HepG2 (cell line): ENCODE measurements around the gene IL1RAPL1. TPM values are rescaled to one million over a fixed set of nuclear protein-coding genes. Genes with fewer than 3 reads are reported as not detected.

Experiments used
- ATAC-seq: fragments of 200-7000 bp; cut with Tn5 transposase; 3 replicates; pipeline ENCODE4 v1.9.1; 2020; ENCODE audit warnings: mild to moderate bottlenecking, moderate library complexity
- BruUV-seq: library from RNA; stranded (reverse); fragments of 400-500 nt; replicated peaks from 2 replicates; lab custom pipeline; 2021; lab: Mats Ljungman, UMichigan
- CTCF ChIA-PET: fragments of 300-600 bp; formaldehyde crosslinking; extraction: SDS; loops from one replicate; lab custom pipeline; 2021; ENCODE audit warnings: low total read pairs, inconsistent platforms, low intra/inter-chr PET ratio; lab: Yijun Ruan, JAX
- POLR2A ChIA-PET: fragments of 350-600 bp; sonication (Branson Sonifier 250); formaldehyde crosslinking; loops from one replicate; lab custom pipeline; 2020; ENCODE audit warnings: antibody characterized with exemption, inconsistent platforms; lab: Yijun Ruan, JAX
- DNase-seq: peaks from one replicate; pipeline ENCODE4 v3.0.0-alpha.2; 2015; ENCODE audit warnings: low spot score
- FAIRE-seq: peaks from 3 replicates; lab custom pipeline; 2011; peaks lifted over from hg19 to GRCh38; lab: Jason Lieb, UNC
- H2AFZ ChIP-seq: one replicate; pipeline ENCODE4 v1.6.1; 2011; ENCODE audit warnings: low read length, inconsistent platforms
- H3K27ac ChIP-seq: fragments of 300-600 bp; 3 replicates; pipeline ENCODE4 v1.8.0; 2011; ENCODE audit warnings: mixed run types, mild to moderate bottlenecking, mixed read lengths, low read length, inconsistent platforms; ENCODE audit not compliant: insufficient read depth; ENCODE audit errors: extremely low read length
- H3K27me3 ChIP-seq, 2 experiments: fragments of 200-600 bp in 1 of 2; 2 replicates in 1 of 2; 3 replicates in 1 of 2; pipeline versions ENCODE4 v1.6.0 to v1.8.0; 2011; ENCODE audit warnings: low read length in 2 of 2, mild to moderate bottlenecking in 2 of 2, moderate library complexity in 2 of 2, inconsistent platforms in 1 of 2; ENCODE audit not compliant: insufficient read depth in 2 of 2, control insufficient read depth in 1 of 2
- H3K36me3 ChIP-seq, 2 experiments: fragments of 200-600 bp in 1 of 2; replicated peaks in 1 of 2; 2 replicates in 1 of 2; 3 replicates in 1 of 2; pipeline versions ENCODE4 v1.5.1 to v1.8.0; 2011; ENCODE audit warnings: low read length in 2 of 2, inconsistent platforms in 1 of 2; ENCODE audit not compliant: insufficient read depth in 2 of 2, control insufficient read depth in 1 of 2
- H3K4me1 ChIP-seq: 2 replicates; pipeline ENCODE4 v1.5.1; 2012; ENCODE audit warnings: low read length, inconsistent platforms; ENCODE audit not compliant: insufficient read depth
- H3K4me2 ChIP-seq: 2 replicates; pipeline ENCODE4 v1.6.0; 2011; ENCODE audit warnings: low read depth, low read length, inconsistent platforms
- H3K4me3 ChIP-seq, 3 experiments: fragments of 200-600 bp in 1 of 3; sonication (generic), shearing (Covaris generic) in 1 of 3; replicated peaks in 1 of 3; 2 replicates each; pipeline ENCODE4 v1.5.1; 2011 to 2016; ENCODE audit warnings: low read length in 3 of 3, inconsistent platforms in 2 of 3, low read depth in 2 of 3, mild to moderate bottlenecking in 2 of 3, control low read depth in 1 of 3, mixed read lengths in 1 of 3; ENCODE audit not compliant: insufficient read depth in 1 of 3
- H3K79me2 ChIP-seq: one replicate; pipeline ENCODE4 v1.6.1; 2011; ENCODE audit warnings: low read length, inconsistent platforms; ENCODE audit not compliant: insufficient read depth
- H3K9ac ChIP-seq: 2 replicates; pipeline ENCODE4 v1.6.0; 2011; ENCODE audit warnings: mild to moderate bottlenecking, low read depth, low read length, inconsistent platforms; ENCODE audit not compliant: insufficient read depth
- H3K9me3 ChIP-seq: 2 replicates; pipeline ENCODE4 v1.5.1; 2012; ENCODE audit warnings: mild to moderate bottlenecking, low read length
- H4K20me1 ChIP-seq: 2 replicates; pipeline ENCODE4 v1.6.0; 2011; ENCODE audit warnings: inconsistent platforms, mild to moderate bottlenecking, low read length, moderate library complexity; ENCODE audit not compliant: insufficient read depth
- CREM ChIP-seq, 2 experiments: sonication (generic) in 1 of 2; formaldehyde crosslinking in 1 of 2; IDR thresholded peaks; 2 replicates each; pipeline versions ENCODE4 v1.4.0 to v1.6.1; 2016 to 2020; ENCODE audit warnings: antibody characterized with exemption in 1 of 2, mild to moderate bottlenecking in 1 of 2, missing genetic modification reagents in 1 of 2
- PRDM4 ChIP-seq: sonication (generic); formaldehyde crosslinking; IDR thresholded peaks from 2 replicates; pipeline ENCODE4 v1.9.0; 2021; ENCODE audit warnings: missing genetic modification reagents, borderline replicate concordance
- RFX5 ChIP-seq: IDR thresholded peaks from 2 replicates; pipeline ENCODE4 v1.6.1; 2011; ENCODE audit warnings: low read depth, low read length, improper control_type of control experiment
- SRSF1 ChIP-seq: fragments of 200-400 bp; formaldehyde crosslinking; optimal IDR thresholded peaks from 2 replicates; pipeline ENCODE3; 2017; ENCODE audit warnings: mild to moderate bottlenecking, low read depth, low read length, moderate library complexity
- YEATS2 ChIP-seq: sonication (generic); formaldehyde crosslinking; IDR thresholded peaks from 2 replicates; pipeline ENCODE4 v1.4.0; 2020; ENCODE audit warnings: missing genetic modification reagents, borderline replicate concordance
- ZNF383 ChIP-seq: sonication (generic); formaldehyde crosslinking; IDR thresholded peaks from 2 replicates; pipeline ENCODE4 v1.4.0; 2020; ENCODE audit warnings: missing genetic modification reagents, mild to moderate bottlenecking, borderline replicate concordance
- ZNF768 ChIP-seq: sonication (generic); formaldehyde crosslinking; IDR thresholded peaks from 2 replicates; pipeline ENCODE4 v1.4.0; 2020; ENCODE audit warnings: missing genetic modification reagents
- WGBS: methylation state at CpG from one replicate; pipeline ENCODE4 v1.1.6; 2017; ENCODE audit warnings: low lambda C conversion rate; 5-methylcytosine and 5-hydroxymethylcytosine counted together
- in situ Hi-C: cut with HindIII; loops from 2 replicates; pipeline ENCODE4 v1.10.0; 2017; ENCODE audit warnings: low pct_unique_long_range_greater_than_20kb; ENCODE audit not compliant: extremely low pct_ligation_motif_present
- intact Hi-C: fragments of 100-400 bp; cut with micrococcal nuclease; formaldehyde crosslinking; loops from one replicate; pipeline ENCODE4 v1.10.0; 2022; ENCODE audit not compliant: unreplicated experiment
- polyA plus RNA-seq, 8 experiments: library from polyadenylated mRNA; depleted of rRNA in 3 of 8; stranded (reverse) in 7 of 8; unstranded in 1 of 8; fragments of >200 nt; fragmentation: Illumina TruSeq in 4 of 8; extraction: Trizol in 4 of 8; gene quantifications; 2 replicates each; pipeline versions ENCODE4 v1.2.1 to v1.2.3, GENCODE V29; 2011 to 2016; ENCODE audit warnings: low read depth in 4 of 8, missing spikeins in 1 of 8, mixed read lengths in 1 of 8; ENCODE audit not compliant: insufficient read depth in 1 of 8
- total RNA-seq, 5 experiments: library from RNA; depleted of rRNA; stranded (reverse); fragments of >200 nt; fragmentation: Illumina TruSeq; extraction: Trizol; gene quantifications; 2 replicates each; pipeline ENCODE4 v1.2.3, GENCODE V29; 2016; ENCODE audit warnings: low read depth in 1 of 5

The IL1RAPL1 gene
- total and polyA plus RNA-seq, 2 of the 13 experiments (the other 11 are each of a cell fraction or from before 2014, with no cell fraction given), result 0.04 TPM; not detected in 1

- no TSS peak for BruUV-seq
- H4K20me1 ChIP-seq, result no peaks in the 10 kb centered on the region
Measured at GRCh38 chrX:29545878-29546277, 958.6 kb downstream of the IL1RAPL1 start.

More at GRCh38 chrX:29545878-29546277, 958.6 kb downstream of the IL1RAPL1 start:
- Histone ChIP-seq H3K4me3 (no peak overlapping the region), H3K9me3 (no peaks in the 10 kb centered on the region), H3K4me1 (no peaks in the 10 kb centered on the region), H3K27ac (no peak overlapping the region), H3K27me3 (no peaks in the 10 kb centered on the region), H3K9ac (no peak overlapping the region), H3K36me3 (no peaks in the 10 kb centered on the region), H2AFZ (no peak overlapping the region), H3K79me2 (no peaks in the 10 kb centered on the region), H3K4me2 (no peak overlapping the region)
- POLR2A ChIA-PET, result no interaction called here
- TF ChIP-seq SRSF1 (no peak), ZNF768 (CRISPR knock-in tag) (no peak), PRDM4 (CRISPR knock-in tag) (no peak), CREM (IDR thresholded peaks at IDR 0.05) (no peak), CREM (CRISPR knock-in tag; IDR thresholded peaks at IDR 0.05) (no peak), ZNF383 (CRISPR knock-in tag) (no peak), RFX5 (no peak), YEATS2 (CRISPR knock-in tag) (no peak)
- no peak for DNase-seq
- CTCF ChIA-PET, result no interaction called here
- no peak for ATAC-seq
- 0% methylated on average over 1 of the region's 2 CpGs for WGBS
- intact Hi-C loops (no loop called here), in situ Hi-C loops (no loop called here)
- no peak for FAIRE-seq
